Stimulated activated CD8-positive, alpha-beta memory T cell treated with anti-CD3 and anti-CD28 coated beads, Interleukin-4, amount 100 ng/mL, for 48 hours (primary cell): ENCODE data around the gene MAD2L1BP.
"Not testable (repeated sequence)": the region's sequence is repeated elsewhere in the genome, so short reads cannot be mapped to it uniquely, and the experiment has no call there.

Experiments used
- DNase-seq: peaks from one replicate; pipeline ENCODE4 v3.0.0-alpha.2; 2020

Gene MAD2L1BP, protein sequence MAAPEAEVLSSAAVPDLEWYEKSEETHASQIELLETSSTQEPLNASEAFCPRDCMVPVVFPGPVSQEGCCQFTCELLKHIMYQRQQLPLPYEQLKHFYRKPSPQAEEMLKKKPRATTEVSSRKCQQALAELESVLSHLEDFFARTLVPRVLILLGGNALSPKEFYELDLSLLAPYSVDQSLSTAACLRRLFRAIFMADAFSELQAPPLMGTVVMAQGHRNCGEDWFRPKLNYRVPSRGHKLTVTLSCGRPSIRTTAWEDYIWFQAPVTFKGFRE

GRCh38 chr6:43635387-43636307, at the start of gene MAD2L1BP:
Gene MAD2L1BP (plus strand): TSS chr6:43635840. CDS start chr6:43635876, 36 bp downstream.
- DNase-seq, result peak; percentile 93

DNA sequence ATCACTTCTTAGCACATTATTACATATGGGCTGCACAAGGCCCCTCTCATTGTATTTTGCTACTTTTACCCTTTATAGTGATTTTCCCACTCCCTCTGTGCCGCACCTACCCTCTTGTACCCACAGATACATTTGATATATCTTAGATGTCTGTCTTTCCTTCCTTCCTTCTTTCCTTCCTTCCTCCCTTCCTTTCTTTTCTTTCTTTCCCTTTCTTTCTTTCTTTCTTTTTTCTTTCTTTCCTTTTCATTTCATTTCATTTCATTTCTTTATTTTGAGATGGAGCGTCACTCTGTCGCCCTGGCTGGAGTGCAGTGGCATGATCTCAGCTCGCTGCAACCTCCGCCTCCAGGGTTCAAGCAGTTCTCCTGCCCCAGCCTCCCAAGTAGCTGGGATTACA, 47.4 kb upstream of the MAD2L1BP start:
- DNase-seq, result no peak

GRCh38 chr6:43589564-43589963, 46.1 kb upstream of the MAD2L1BP start:
- DNase-seq, result not testable (repeated sequence)

DNA sequence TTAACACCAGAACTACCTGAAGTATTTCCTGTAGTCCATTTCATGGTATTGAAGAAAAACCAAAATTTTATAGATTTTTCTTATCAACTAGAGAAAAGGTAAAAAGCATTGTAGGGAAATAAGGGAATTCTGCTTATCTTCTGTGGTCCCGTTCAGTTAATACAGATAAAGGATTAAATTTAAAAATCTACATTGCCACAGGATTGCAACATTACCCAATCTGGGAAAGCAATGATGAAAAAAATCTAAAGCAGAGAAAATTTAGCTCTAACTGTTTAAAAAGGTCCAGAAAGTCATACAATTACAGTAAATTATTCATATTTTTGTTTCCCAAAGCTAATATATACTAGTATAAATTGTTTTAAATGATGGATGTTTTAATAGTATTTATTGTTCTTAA, 41.7 kb upstream of the MAD2L1BP start:
- DNase-seq, result no peak

DNA sequence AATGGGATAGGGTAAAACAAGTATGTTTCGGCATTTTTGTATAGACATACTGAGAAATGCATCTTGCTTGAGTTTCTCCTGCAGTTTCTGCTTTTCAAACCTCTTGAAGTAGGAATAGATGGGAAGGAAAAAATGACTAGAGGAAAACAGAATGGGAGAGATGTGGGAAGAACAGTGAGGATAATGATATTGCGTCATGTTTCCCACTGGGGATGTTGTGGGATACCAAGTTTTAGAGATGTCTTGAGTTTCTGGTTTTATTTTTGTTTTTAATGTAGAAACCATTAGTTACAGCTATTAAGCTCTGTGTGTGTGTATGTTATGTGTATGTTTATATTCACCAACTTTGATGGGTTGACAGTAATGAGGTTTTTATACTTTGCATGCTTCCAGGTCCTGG, 35.0 kb upstream of the MAD2L1BP start:
- no peak for DNase-seq

GRCh38 chr6:43604174-43604573, 31.5 kb upstream of the MAD2L1BP start:
- DNase-seq, result no peak

DNA sequence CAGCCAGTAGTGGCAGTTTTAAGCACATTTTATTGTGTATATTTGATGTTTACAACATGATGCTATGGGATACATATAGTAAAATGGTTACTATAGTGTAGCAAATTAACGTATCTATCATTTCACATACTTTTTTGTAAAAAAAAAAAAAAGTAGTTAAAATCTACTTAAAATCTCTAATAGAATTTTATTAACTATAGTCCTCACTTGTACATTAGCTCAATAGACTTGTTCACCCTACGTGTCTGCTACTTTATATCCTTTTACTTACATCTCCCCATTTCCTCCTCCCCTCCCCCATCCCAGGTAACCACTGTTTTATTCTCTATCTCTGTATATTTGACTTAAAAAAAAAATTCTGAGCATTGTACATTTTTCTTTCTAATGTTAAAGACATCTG, 29.6 kb upstream of the MAD2L1BP start:
- no peak for DNase-seq

GRCh38 chr6:43608310-43608763, 27.3 kb upstream of the MAD2L1BP start:
- peak; percentile 81 for DNase-seq

GRCh38 chr6:43608807-43609206, 26.8 kb upstream of the MAD2L1BP start:
- no peak for DNase-seq

DNA sequence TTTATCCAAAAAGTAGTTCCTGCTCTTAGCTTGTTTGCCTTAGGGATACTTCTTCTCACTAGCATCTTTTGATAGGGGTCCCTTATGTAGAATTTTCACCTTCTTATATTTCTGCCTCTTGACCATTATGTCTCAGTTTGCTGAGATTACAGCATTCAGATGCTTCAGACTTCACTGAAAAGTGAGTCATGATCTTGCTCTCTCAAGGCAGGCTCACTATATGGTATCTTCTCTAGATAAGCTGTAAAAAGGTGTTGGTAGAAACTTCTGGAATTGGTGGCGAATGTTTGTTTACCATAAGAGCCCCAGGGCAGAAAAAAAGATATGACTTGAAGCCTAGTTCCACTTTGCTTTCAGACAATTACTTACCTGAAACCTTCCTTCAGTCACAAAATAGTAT, 26.2 kb upstream of the MAD2L1BP start:
- DNase-seq, result no peak

DNA sequence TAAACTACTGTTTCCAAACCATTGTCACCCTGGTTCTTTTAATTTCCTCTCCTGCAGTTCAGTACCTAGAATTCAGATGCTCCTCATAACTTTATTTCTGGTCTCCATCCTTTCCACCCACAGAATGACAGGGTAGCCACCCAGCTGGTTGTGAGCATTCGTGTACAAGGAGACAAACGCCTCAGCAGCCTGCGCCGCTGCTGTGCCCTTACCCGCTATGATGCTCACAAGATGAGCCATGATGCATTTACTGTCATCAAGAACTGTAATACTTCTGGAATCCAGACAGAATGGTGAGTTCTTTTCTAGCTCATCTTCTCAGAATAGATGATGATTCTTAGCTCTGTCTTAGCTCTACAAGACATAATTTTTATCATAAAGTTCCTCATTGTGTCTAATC, 25.2 kb upstream of the MAD2L1BP start:
- DNase-seq, result no peak

DNA sequence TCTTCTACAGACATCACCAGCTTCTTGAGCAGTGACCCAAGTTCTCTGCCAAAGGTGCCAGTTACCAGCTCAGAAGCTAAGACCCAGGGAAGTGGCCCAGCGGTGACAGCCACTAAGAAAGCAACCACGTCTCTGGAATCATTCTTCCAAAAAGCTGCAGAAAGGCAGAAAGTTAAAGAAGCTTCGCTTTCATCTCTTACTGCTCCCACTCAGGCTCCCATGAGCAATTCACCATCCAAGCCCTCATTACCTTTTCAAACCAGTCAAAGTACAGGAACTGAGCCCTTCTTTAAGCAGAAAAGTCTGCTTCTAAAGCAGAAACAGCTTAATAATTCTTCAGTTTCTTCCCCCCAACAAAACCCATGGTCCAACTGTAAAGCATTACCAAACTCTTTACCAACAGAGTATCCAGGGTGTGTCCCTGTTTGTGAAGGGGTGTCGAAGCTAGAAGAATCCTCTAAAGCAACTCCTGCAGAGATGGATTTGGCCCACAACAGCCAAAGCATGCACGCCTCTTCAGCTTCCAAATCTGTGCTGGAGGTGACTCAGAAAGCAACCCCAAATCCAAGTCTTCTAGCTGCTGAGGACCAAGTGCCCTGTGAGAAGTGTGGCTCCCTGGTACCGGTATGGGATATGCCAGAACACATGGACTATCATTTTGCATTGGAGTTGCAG, 21.8 kb upstream of the MAD2L1BP start:
- DNase-seq, result no peak

DNA sequence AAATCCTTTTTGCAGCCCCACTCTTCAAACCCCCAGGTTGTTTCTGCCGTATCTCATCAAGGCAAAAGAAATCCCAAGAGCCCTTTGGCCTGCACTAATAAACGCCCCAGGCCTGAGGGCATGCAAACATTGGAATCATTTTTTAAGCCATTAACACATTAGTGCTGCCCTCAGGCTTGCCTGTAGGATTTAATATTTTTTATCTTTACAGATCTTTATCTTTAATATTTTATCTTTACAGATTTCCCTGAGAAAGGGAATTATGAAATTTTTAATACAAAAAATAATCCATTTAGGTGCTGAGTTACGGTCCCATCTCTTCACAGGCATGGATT, 21.3 kb upstream of the MAD2L1BP start:
- no peak for DNase-seq

DNA sequence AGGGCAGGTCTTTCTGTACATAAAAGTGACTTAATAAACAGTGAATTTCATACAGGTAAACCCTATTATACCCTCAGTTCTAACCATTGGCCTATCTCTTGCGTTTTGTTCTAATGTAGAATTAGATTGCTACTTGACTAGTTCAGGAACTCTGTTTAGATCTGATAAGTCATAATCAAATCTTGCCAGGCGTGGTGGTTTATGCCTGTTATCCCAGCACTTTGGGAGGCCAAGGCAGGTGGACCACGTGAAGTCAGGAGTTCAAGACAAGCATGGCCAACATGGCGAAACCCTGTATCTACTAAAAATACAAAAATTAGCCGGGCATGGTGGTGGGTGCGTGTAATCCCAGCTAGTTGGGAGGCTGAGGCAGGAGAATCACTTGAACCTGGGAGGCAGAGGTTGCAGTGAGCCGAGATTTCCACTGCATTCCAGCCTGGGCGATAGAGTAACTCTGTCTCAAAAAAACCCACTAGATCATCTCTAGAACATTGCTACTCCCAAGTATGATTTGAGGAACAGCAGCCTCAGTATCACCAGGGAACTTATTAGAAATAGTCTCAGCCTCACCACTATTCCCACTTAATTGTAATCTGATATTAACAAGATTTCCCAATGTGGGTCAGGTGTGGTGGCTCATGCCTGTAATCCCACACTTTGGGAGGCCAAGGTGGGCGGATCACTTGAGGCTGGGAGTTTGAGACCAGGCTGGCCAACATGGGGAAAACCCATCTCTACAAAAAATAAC, 18.7 kb upstream of the MAD2L1BP start:
- no peak for DNase-seq

DNA sequence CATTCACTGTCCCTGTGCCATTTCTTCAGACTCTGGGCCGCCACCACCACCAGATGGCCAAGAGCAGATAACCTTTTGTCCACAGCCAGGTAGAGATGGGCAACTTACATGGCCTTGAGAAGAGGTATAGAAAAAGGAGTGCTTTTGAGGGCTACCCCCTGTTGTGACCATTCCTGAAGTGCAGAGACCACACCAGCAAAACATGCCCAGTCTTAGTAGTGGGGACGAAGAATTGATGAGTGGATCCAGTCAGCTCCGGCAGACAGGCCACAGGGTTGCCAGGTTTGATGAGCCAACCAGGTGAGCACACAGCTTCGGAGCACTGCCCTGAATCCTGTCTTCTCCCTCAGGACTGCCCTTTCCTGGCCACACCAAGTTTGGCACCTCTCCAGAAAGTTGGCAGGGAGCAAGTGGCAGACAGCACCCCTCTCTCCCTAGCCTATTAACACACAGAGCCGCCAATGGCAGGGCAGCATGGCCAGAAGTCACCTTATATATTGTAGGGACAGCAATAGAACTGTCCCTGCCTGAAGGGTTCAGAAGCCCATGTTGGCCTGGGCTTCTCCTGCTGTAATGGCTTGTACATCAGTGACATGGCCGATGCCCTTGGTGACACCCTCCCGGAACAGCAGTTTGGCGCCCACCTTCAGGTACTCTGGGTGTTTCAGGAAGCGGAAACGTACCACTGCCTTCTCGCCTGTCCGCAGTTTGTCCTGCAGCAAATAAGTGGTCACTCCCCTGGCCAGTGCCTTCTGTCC, 14.4 kb upstream of the MAD2L1BP start:
- DNase-seq, result no peak

- DNase-seq, result no peak
Observed at GRCh38 chr6:43621836-43622180, 13.8 kb upstream of the MAD2L1BP start.

DNA sequence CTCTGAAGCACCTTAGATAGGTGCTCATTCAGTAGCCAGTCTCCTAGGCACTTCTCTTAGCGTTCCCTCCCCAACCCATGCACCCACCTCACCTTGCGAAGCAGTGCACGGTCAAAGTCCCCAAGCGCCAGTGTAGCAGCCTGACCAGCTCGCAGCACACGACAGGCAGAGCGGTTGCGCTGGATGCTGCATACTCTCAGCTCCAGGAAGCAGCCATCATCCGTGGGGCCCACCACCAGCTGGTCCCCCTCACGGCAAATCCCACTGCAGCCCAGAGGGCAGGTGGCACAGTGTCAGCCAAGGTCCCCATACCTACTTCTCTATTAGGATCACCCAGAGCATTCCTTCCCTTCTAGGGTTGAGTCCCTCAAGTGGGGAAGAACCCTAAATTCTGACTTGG, 13.1 kb upstream of the MAD2L1BP start:
- DNase-seq, result no peak

GRCh38 chr6:43623880-43624785, 11.5 kb upstream of the MAD2L1BP start:
- DNase-seq, result no peak

- no peak for DNase-seq
Observed at GRCh38 chr6:43624786-43625288, 10.8 kb upstream of the MAD2L1BP start.

GRCh38 chr6:43625393-43625992, 10.1 kb upstream of the MAD2L1BP start:
- no peak for DNase-seq
